HG02884 (cell line): ENCODE results near the gene LRMDA.

ENCODE experiments used
- ATAC-seq: cut with Tn5 transposase; IDR thresholded peaks from one replicate; pipeline ENCODE4 v1.9.1; 2021; ENCODE audit warnings: mild to moderate bottlenecking, moderate library complexity; ENCODE audit not compliant: unreplicated experiment

Gene LRMDA

GRCh38 chr10:75884808-75885207 is 453.4 kb downstream of the LRMDA start:
- ATAC-seq = no peak

GRCh38 chr10:75887369-75887768 is 455.9 kb downstream of the LRMDA start:
- ATAC-seq = no peak

- ATAC-seq = no peak
Measured at GRCh38 chr10:75887992-75888680, 456.7 kb downstream of the LRMDA start.

- no peak for ATAC-seq
Measured at GRCh38 chr10:75889051-75889450, 457.6 kb downstream of the LRMDA start.

GRCh38 chr10:75894761-75895160 is 463.3 kb downstream of the LRMDA start:
- no peak for ATAC-seq

- ATAC-seq = no peak
Measured at GRCh38 chr10:75895259-75895658, 463.8 kb downstream of the LRMDA start.

- ATAC-seq = no peak
Measured at GRCh38 chr10:75899816-75900390, 468.5 kb downstream of the LRMDA start.

GRCh38 chr10:75902816-75903215 is 471.4 kb downstream of the LRMDA start:
- no peak for ATAC-seq

GRCh38 chr10:75904499-75905283 is 473.3 kb downstream of the LRMDA start:
- ATAC-seq = no peak

- no peak for ATAC-seq
Measured at GRCh38 chr10:75905490-75905889, 474.1 kb downstream of the LRMDA start.

GRCh38 chr10:75910032-75910431 is 478.6 kb downstream of the LRMDA start:
- ATAC-seq = no peak

GRCh38 chr10:75911426-75911825 is 480.0 kb downstream of the LRMDA start:
- no peak for ATAC-seq

GRCh38 chr10:75916906-75917305 is 485.5 kb downstream of the LRMDA start:
- ATAC-seq = no peak

GRCh38 chr10:75919913-75920312 is 488.5 kb downstream of the LRMDA start:
- ATAC-seq = no peak

GRCh38 chr10:75922435-75922834 is 491.0 kb downstream of the LRMDA start:
- ATAC-seq = no peak

- ATAC-seq = no peak
Measured at GRCh38 chr10:75924309-75924902, 493.0 kb downstream of the LRMDA start.

- ATAC-seq = no peak
Measured at GRCh38 chr10:75925999-75926398, 494.6 kb downstream of the LRMDA start.

- ATAC-seq = no peak
Measured at GRCh38 chr10:75926763-75927162, 495.3 kb downstream of the LRMDA start.

- ATAC-seq = no peak
Measured at GRCh38 chr10:75928231-75928630, 496.8 kb downstream of the LRMDA start.

GRCh38 chr10:75929630-75930161 is 498.3 kb downstream of the LRMDA start:
- no peak for ATAC-seq

- no peak for ATAC-seq
Measured at GRCh38 chr10:75932921-75933320, 501.5 kb downstream of the LRMDA start.
